Measurements from ENCODE around the gene KCNK1. TPM values are rescaled to one million over a fixed set of nuclear protein-coding genes. Genes with fewer than 3 reads are reported as not detected.

The KCNK1 gene
- total and polyA plus RNA-seq, 2 of the 13 experiments (the other 11 are each of a cell fraction or from before 2014, with no cell fraction given): not detected

DNA sequence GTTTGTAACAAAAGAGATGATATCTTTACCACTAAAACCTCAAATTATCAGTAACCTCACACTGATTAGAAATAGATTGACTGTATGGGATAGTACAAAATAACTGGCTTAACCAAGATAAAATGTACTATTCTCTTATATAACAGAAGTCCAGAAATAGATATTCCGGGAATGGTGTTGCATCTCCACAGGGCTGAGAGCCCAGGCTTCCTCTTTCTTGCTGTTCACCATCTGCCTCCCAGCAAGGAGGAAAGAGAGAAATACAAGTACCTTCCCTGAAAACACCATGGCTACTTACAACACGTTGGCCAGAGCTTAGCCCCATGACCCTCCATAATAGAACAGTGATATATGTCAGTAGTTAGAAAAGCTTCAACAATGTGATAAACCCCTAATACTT is 47.0 kb upstream of the KCNK1 start (continued):
- TF ChIP-seq NR3C1 (CRISPR knock-in tag; IDR thresholded peaks at IDR 0.05) (no peak), ZNF784 (CRISPR knock-in tag; IDR thresholded peaks at IDR 0.05; ENCODE audit: borderline replicate concordance) (no peak)

GRCh38 chr1:233569636-233570035 is 44.3 kb upstream of the KCNK1 start:
- no peaks in the 10 kb centered on the region for H3K36me3 ChIP-seq (replicated peaks in 1 of 2; ENCODE audit: control insufficient read depth in 1 of 2, insufficient read depth in 2 of 2, low read length in 2 of 2)
- H3K9me3 ChIP-seq (ENCODE audit: low read length): peaks cover 11% of the 10 kb centered on the region; the same call in 1 of the 2 replicates
- ATAC-seq: no peak
- H4K20me1 ChIP-seq (ENCODE audit: insufficient read depth, low read length): no peaks in the 10 kb centered on the region
- DNase-seq (ENCODE audit: low spot score): no peak
- H3K27me3 ChIP-seq (ENCODE audit: control insufficient read depth in 1 of 2, insufficient read depth in 2 of 2, low read length in 2 of 2): no peaks in the 10 kb centered on the region; a peak in 1 of 5 replicates
- TF ChIP-seq ZNF138 (CRISPR knock-in tag; IDR thresholded peaks at IDR 0.05; ENCODE audit: low read depth): no peak
- TF ChIP-seq ZBTB44 (CRISPR knock-in tag; IDR thresholded peaks at IDR 0.05): no peak
- no peak for TF ChIP-seq ZNF678 (CRISPR knock-in tag; IDR thresholded peaks at IDR 0.05)
- no peak for TF ChIP-seq SP5 (CRISPR knock-in tag; IDR thresholded peaks at IDR 0.05; ENCODE audit: borderline replicate concordance, low read depth)
- TF ChIP-seq SMARCC2 (IDR thresholded peaks at IDR 0.05): no peak
- no peak for TF ChIP-seq MLLT10 (CRISPR knock-in tag; IDR thresholded peaks at IDR 0.05)
- TF ChIP-seq, protein P1, sequence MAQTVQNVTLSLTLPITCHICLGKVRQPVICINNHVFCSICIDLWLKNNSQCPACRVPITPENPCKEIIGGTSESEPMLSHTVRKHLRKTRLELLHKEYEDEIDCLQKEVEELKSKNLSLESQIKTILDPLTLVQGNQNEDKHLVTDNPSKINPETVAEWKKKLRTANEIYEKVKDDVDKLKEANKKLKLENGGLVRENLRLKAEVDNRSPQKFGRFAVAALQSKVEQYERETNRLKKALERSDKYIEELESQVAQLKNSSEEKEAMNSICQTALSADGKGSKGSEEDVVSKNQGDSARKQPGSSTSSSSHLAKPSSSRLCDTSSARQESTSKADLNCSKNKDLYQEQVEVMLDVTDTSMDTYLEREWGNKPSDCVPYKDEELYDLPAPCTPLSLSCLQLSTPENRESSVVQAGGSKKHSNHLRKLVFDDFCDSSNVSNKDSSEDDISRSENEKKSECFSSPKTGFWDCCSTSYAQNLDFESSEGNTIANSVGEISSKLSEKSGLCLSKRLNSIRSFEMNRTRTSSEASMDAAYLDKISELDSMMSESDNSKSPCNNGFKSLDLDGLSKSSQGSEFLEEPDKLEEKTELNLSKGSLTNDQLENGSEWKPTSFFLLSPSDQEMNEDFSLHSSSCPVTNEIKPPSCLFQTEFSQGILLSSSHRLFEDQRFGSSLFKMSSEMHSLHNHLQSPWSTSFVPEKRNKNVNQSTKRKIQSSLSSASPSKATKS (CRISPR knock-in tag; IDR thresholded peaks at IDR 0.05): no peak
- no peak for TF ChIP-seq CAMTA2 (CRISPR knock-in tag; IDR thresholded peaks at IDR 0.05; ENCODE audit: borderline replicate concordance)
- no peak for TF ChIP-seq ZFP91 (CRISPR knock-in tag; IDR thresholded peaks at IDR 0.05; ENCODE audit: borderline replicate concordance)
- no peak for TF ChIP-seq AHR (CRISPR knock-in tag; IDR thresholded peaks at IDR 0.05)
- no peak for TF ChIP-seq ATF7-NPFF (CRISPR knock-in tag; IDR thresholded peaks at IDR 0.05; ENCODE audit: low read depth)
- TF ChIP-seq ZFYVE20 (CRISPR knock-in tag; IDR thresholded peaks at IDR 0.05; ENCODE audit: borderline replicate concordance, low read depth): no peak
- ChIA-PET CTCF (ENCODE audit: low intra/inter-chr PET ratio, low total read pairs) (no interaction called here), POLR2A (no interaction called here)
- BruUV-seq (replicated peaks): no TSS peak
- no peak overlapping the region for H3K4me2 ChIP-seq (ENCODE audit: low read depth, low read length)
- no peaks in the 10 kb centered on the region for H3K4me1 ChIP-seq (ENCODE audit: insufficient read depth, low read length)
- FAIRE-seq: no peak
- no peak overlapping the region for H3K9ac ChIP-seq (ENCODE audit: insufficient read depth, low read depth, low read length)
- in situ Hi-C loops (cut with HindIII; ENCODE audit: extremely low pct_ligation_motif_present, low pct_unique_long_range_greater_than_20kb) (no loop called here), intact Hi-C loops (cut with micrococcal nuclease; ENCODE audit: unreplicated experiment) (no loop called here)
- H2AFZ ChIP-seq (ENCODE audit: low read length): no peak overlapping the region
- no peaks in the 10 kb centered on the region for H3K79me2 ChIP-seq (ENCODE audit: insufficient read depth, low read length)
- no peak overlapping the region for H3K4me3 ChIP-seq (replicated peaks in 1 of 3; ENCODE audit: insufficient read depth in 1 of 3, low read depth in 2 of 3, low read length in 3 of 3)
- H3K27ac ChIP-seq (ENCODE audit: extremely low read length, insufficient read depth, low read length): no peak overlapping the region
